AG09319 (cell line): ENCODE data around the gene PLCL1.

Experiments
- DNase-seq: peaks from one replicate; pipeline ENCODE4 v3.0.0-alpha.2; 2010; ENCODE audit warnings: low read depth; ENCODE audit errors: extremely low read depth
- TF ChIP-seq, protein P1 (sequence below): IDR thresholded peaks from 2 replicates; pipeline ENCODE4 v1.5.1; 2011; ENCODE audit warnings: low read depth, mild to moderate bottlenecking, inconsistent platforms, low read length, moderate library complexity

Gene PLCL1

DNA sequence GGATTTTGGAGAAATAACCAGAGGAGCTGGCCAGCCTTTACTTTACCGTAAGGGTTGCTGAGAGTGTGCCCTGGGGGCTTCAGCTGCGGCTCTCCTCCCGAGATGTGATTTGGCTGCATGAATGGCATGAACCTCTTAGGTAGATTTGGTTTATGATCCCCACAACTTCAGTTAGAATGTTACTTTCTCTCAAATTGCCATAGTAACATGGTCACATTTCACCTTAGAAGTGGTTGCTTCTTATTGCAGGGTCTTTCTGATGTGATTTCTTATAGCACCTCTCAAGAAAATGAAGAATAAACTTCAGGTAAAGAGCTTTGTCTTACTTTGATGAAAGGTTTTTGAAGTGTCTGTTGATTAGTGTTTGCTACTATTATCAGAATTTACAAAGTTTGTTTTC lies 5.6 kb downstream of the PLCL1 start:
- no peak for DNase-seq
- TF ChIP-seq, protein P1, sequence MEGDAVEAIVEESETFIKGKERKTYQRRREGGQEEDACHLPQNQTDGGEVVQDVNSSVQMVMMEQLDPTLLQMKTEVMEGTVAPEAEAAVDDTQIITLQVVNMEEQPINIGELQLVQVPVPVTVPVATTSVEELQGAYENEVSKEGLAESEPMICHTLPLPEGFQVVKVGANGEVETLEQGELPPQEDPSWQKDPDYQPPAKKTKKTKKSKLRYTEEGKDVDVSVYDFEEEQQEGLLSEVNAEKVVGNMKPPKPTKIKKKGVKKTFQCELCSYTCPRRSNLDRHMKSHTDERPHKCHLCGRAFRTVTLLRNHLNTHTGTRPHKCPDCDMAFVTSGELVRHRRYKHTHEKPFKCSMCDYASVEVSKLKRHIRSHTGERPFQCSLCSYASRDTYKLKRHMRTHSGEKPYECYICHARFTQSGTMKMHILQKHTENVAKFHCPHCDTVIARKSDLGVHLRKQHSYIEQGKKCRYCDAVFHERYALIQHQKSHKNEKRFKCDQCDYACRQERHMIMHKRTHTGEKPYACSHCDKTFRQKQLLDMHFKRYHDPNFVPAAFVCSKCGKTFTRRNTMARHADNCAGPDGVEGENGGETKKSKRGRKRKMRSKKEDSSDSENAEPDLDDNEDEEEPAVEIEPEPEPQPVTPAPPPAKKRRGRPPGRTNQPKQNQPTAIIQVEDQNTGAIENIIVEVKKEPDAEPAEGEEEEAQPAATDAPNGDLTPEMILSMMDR: no peak

DNA sequence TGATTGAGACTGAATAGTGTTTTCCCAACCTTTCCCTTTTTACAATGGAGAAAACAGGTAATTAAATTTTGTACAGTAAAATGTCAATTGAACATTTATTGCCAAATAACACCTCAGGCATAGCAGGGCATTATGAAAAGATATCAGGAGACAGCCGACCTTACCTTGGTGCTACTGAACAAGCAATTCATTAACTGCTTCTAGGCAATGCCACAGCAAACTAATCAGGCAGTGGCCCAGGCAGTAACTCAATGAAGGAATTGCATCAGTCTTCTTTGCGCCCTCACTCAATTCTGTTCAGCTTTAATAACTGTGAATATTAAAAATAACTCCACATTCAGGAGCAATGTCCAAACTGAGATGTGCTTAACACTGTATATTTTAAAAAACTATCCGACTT lies 6.1 kb downstream of the PLCL1 start:
- TF ChIP-seq, protein P1: no peak

DNA sequence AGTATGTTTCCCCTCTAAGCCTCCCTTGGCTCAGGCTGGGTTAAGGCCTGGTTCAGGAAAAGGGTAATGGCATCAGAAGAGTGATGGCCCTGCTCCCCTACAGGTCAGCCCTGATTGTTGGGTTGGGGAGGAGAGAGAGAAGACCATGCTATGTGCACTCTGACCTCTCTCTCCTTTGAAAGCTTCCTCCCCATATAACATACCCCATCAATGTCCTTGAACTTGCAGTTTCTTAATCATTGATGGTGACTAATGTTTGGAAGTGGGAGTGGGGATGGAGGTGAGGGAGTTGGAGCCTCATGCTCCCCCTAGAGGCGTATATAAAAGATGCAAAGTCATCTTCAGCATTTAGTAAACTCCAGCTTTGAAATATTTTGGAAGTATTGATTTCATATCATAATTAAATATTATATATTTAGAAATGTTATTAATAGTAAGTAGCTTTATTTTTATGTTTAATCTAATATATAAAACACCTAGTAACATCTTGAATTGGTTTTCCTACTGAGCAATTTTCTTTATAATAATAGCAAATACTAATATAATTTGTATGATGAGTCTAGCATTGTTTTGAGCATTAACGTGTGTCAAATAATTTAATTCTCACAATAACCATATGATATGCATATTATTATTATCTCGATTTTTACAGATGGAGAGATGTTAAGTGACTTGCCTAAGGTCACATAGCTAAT lies 8.8 kb downstream of the PLCL1 start:
- TF ChIP-seq, protein P1: peak; percentile 51
- DNase-seq: no peak

More for the DNA sequence above, 6.1 kb downstream of the PLCL1 start:
- DNase-seq: no peak

DNA sequence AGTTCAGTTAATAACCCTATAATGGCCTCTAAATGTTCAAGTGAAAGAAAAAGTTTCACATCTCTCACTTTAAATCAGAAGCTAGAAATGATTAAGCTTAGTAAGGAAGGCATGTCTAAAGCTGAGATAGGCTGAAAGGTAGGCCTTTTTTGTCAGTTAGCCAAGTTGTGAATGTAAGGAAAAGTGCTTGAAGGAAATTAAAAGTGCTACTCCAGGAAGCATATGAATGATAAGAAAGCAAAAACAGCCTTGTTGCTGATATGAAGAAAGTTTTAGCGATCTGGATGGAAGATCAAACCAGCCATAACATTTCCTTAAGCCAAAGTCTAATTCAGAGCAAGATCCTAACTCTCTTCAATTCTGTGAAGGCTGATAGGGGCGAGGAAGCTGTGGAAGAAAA lies 10.1 kb downstream of the PLCL1 start:
- TF ChIP-seq, protein P1: no peak
- no peak for DNase-seq

DNA sequence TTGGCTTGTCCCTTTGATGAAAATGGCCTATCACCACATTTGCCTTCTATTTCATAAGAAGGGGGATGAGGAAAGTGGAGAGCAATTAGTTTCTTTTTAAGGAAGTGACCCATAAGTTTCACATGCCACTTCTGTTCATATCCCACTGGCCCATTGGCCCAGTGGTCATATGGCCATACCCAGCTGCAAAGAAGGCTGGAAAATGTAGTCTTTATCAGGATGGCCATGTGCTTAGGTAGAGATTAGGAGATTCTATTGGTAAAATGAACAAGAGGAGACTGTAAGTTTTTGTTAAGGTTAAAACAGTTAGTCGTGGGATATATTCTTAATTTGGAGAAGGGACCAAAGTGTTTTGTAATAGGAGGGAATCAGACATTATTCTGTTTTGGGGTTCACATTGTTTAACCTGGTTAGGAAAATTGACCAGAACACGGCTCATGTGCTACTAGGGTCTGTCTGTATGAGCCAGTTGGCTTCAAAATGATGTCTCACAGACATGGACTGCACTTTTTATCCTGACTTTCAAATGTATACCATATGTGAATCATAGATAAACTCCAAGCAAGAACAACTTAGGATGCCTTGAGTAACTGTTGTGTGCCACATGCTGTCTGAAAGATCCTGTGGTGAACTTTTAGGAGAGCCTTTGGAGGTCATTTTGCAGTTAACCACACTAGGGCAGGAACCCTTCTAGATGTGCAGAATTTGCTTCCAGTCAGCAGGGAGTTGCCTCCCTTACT lies 17.3 kb downstream of the PLCL1 start:
- no peak for DNase-seq
- TF ChIP-seq, protein P1: no peak

DNA sequence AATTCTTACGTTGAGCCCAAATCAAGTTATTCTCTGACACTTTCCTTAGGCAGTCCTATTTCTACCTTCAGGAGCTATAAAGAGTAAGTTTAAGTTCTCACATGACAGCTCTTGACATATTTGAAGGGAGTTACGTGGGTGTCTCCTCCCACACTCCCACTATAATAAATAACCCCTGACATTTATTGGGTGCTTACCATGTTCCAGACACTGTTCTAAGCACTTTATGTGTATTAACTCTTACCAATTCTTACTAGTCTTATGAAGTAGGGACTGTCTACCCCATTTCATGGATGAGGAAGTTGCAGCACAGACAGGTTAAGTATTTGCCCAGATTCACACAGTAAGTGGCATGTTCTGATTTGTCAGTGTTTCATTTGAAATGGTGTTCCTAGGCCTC lies 17.9 kb downstream of the PLCL1 start:
- DNase-seq: no peak
- TF ChIP-seq, protein P1: no peak

DNA sequence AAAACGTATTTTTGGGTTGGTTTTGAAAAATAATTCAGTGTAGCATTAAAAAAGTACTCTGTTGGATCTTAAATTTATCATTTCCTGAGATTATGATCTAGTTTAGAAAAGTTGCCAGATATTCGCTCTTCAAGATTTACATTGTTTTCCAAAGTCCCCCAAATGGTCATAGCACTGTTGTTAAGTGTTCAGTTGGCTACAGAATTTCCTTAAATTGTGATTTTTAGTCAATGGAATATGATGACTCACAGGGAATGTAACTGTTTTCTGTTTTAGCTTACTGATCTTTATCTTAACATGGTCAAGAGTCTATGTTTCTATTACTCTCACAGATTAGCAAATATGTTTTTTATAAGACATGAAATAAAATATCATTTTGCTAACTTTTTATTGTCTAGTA lies 23.2 kb downstream of the PLCL1 start:
- TF ChIP-seq, protein P1: no peak
- no peak for DNase-seq
